ENCODE results near the gene EDIL3.

EDIL3 gene

DNA sequence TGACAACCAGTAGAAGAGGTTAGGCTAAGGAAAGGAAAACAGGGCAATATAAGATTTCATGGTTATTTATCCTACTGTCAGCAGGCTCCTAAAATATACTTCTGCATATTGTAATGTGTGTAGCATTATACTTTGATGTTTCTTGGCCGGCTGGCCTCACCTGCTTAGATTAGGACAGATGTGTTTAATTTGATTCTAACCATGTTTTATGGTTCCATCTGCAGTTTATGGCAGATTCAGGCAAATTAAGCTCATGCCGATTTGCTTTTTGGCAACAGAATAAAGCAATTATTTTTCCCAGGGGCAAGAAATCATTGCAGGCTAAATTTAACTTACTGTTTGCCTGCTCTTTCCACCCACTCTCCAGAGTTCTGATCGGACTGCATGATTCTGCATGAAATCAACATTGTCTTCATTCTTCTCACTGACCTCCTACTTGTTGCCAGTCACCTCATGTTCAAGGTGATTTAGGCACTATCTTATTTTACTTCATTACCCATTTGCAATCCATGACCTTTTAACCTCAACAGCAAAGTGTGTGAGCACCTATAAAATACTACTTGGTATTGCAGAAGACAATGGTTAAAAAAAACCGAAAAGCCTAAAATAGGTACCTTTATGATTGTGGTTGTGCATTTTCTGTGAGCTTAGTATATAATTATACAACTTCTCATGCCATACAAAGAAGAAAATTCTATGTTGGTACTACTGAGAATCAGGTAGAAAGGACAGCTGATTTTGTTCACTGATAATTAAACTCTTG is 125.2 kb downstream of the EDIL3 start:
- no peak for DNase-seq (ENCODE audit: low read depth in 2 of 2)

GRCh38 chr5:84257061-84257460 is 127.6 kb downstream of the EDIL3 start:
- DNase-seq (ENCODE audit: low read depth in 2 of 2) = no peak

DNA sequence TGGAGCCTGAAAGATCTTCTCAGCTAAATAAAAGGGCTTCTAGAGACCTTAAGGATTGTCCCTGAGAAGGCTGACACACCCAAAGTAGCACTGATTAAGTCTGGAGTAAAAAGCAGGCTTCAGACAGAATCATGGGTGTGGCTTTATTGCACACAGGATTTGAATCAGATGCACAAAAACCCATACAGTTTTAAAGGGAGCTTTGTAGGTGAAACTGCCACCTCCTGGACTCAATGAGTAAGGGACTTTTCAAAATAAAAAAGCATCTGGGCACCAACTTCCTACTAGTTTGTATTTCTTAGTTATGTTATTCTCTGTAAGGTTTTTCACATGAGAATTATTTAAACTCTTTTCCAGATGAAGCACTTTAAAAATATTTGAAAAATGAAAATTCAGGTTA is 129.4 kb downstream of the EDIL3 start:
- DNase-seq (ENCODE audit: low read depth in 2 of 2) = no peak

GRCh38 chr5:84253946-84254345 is 130.7 kb downstream of the EDIL3 start:
- no peak for DNase-seq (ENCODE audit: low read depth in 2 of 2)

DNA sequence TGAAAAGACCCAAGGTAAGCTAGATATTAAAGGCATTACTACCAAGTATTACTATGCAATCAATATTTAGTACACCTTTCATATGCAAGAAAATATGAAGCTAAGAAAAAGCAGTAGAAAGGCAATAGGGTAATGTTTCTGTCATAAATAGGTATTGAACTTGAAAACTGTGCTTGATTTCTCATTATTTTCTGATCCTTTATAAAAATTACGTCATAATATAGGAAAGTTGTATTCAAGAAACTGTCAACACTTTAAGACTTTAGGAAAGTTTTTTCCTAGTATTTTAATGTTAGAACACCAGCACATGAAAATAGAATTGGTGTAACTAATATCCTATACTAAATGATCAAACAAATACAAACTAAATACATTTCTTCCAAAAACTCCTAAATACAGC is 133.2 kb downstream of the EDIL3 start:
- no peak for DNase-seq (ENCODE audit: low read depth in 2 of 2)

- no peak for DNase-seq (ENCODE audit: low read depth in 2 of 2)
Observed at GRCh38 chr5:84249918-84250630, 134.6 kb downstream of the EDIL3 start.

GRCh38 chr5:84248013-84248412 is 136.7 kb downstream of the EDIL3 start:
- DNase-seq (ENCODE audit: low read depth in 2 of 2) = no peak

DNA sequence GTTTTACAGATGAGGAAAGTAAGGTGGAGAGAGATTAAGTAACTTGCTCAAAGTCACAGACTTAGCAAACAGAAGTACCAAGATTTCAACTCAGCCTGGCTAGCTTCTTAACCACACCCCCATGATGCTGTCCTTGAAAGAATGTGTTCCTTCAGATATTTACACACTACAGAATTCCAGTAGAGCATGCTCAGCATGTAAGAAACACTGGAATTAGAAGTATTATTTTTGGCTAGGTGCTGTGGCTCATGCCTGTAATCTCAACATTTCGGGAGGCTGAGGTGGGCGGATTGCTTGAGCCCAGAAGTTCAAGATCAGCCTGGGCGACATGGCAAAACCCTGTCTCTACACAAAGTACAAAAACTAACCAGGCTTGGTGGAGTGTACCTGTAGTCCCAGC is 142.4 kb downstream of the EDIL3 start:
- DNase-seq (ENCODE audit: low read depth in 2 of 2) = no peak

GRCh38 chr5:84239494-84239893 is 145.2 kb downstream of the EDIL3 start:
- DNase-seq (ENCODE audit: low read depth in 2 of 2) = no peak

GRCh38 chr5:84237126-84237525 is 147.6 kb downstream of the EDIL3 start:
- no peak for DNase-seq (ENCODE audit: low read depth in 2 of 2)

- DNase-seq (ENCODE audit: low read depth in 2 of 2) = no peak
Observed at GRCh38 chr5:84231433-84231832, 153.2 kb downstream of the EDIL3 start.

- DNase-seq (ENCODE audit: low read depth in 2 of 2) = no peak
Observed at GRCh38 chr5:84229045-84229444, 155.6 kb downstream of the EDIL3 start.

- no peak for DNase-seq (ENCODE audit: low read depth in 2 of 2)
Observed at GRCh38 chr5:84228266-84228665, 156.4 kb downstream of the EDIL3 start.

- DNase-seq (ENCODE audit: low read depth in 2 of 2) = no peak
Observed at GRCh38 chr5:84227236-84227635, 157.4 kb downstream of the EDIL3 start.

- DNase-seq (ENCODE audit: low read depth in 2 of 2) = no peak
Observed at GRCh38 chr5:84218546-84218945, 166.1 kb downstream of the EDIL3 start.

DNA sequence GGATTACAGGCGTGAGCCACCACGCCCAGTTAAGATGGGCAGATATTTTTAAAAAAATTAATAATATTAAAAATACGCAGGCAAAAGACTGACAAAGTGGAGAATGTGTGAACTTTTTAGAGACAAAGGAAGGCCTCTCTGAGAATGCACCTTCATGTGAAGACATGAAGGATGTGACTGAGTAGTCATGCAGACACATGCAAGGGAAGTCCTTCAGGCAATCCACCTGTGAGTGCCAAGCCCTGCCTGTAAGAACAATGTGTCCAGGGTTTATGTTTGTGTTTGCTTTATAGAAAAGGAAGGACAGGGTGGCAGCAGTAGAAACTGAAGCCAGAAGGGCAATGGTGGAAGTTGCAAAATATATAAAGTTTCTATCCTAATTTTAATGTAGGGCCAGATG is 169.2 kb downstream of the EDIL3 start:
- no peak for DNase-seq (ENCODE audit: low read depth in 2 of 2)

DNA sequence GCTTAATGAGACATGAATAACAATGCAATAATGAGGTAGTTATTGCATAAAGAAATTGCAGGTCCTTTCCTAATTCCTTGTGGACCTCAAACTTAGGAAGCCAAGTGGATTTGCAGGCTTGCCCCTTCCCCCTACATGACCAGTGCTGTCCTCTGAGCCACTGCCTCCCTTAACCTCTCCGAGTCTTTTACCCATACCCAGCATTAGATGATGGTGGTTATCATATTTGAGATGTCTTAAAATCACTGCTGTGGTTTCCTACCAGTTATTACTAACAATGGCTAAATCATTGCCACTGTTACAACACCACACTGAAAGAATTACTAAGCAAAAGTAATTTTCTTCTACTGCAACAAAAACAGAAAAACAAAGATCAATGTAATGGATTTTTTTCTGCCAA is 170.8 kb downstream of the EDIL3 start:
- no peak for DNase-seq (ENCODE audit: low read depth in 2 of 2)

GRCh38 chr5:84213212-84213611 is 171.5 kb downstream of the EDIL3 start:
- no peak for DNase-seq (ENCODE audit: low read depth in 2 of 2)

- no peak for DNase-seq (ENCODE audit: low read depth in 2 of 2)
Observed at GRCh38 chr5:84204772-84205171, 179.9 kb downstream of the EDIL3 start.

DNA sequence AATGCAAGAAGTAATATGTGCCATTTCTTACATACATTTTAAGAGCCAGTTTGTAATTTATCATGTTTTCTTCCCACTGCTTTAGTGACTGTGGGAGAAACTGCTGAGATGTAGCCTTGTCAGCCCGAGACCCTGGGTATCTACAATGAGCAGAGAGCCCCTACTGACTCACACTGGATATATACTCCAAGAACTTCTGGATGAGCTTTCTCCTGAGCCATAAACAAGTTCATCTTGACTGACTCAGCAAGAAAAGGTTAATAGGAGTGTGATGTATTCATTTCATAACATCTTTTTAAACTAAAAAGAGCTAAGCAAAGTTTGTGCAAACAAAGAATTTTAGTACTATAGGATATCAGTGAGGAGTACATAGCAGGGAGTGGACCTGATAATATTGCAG is 182.5 kb downstream of the EDIL3 start:
- no peak for DNase-seq (ENCODE audit: low read depth in 2 of 2)

DNA sequence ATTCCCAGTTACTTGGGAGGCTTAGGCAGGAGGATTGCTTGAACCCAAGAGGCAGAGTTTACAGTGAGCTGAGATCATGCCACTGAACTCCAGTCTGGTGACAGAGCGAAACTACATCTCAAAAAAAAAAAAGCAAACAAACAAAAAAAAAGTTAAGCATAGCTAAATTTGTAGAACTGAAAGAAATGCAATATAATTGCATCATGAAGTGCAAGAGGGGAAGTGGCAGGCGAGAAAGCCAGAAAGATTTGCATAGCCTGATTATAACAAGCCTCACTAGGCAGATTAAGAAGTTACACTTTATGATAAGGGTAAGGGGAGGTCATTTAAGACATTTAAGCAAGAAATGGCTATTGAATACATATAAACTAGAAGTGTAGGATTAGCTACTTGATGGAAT is 187.1 kb downstream of the EDIL3 start:
- DNase-seq (ENCODE audit: low read depth in 2 of 2) = no peak

GRCh38 chr5:84191281-84191680 is 193.4 kb downstream of the EDIL3 start:
- no peak for DNase-seq (ENCODE audit: low read depth in 2 of 2)

- DNase-seq (ENCODE audit: low read depth in 2 of 2) = no peak
Observed at GRCh38 chr5:84184857-84185256, 199.8 kb downstream of the EDIL3 start.

DNA sequence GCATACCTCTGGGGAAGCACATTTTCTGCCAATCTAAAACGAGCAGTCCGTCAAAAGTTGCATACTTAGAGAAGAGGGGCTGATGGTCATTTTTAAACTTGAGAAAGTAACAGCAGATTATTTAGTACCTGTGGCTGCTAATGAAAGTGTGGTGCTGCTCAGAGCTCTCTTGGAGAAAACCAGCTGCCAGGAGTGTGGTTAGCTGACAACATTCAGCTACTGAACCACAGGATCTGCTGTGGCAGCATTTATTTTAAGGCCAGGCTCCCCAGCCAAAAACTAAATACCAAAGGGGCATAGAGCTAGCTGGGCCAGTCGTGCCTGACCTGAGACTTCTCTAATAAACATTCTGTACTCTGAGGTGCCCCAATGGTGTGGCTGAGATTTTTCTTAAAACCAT is 203.6 kb downstream of the EDIL3 start:
- no peak for DNase-seq (ENCODE audit: low read depth in 2 of 2)

All from stimulated activated CD8-positive, alpha-beta memory T cell treated with anti-CD3 and anti-CD28 coated beads, Interleukin-15, amount 100 ng/mL, for 4 hours (primary cell).